ENCODE measurements around the gene RAD18. TPM values are rescaled to one million over a fixed set of nuclear protein-coding genes. Genes with fewer than 3 reads are reported as not detected.

Gene RAD18
- total RNA-seq, 4 donors from 2014 or later: 4.7 to 15.6 (median 8.5) TPM

DNA sequence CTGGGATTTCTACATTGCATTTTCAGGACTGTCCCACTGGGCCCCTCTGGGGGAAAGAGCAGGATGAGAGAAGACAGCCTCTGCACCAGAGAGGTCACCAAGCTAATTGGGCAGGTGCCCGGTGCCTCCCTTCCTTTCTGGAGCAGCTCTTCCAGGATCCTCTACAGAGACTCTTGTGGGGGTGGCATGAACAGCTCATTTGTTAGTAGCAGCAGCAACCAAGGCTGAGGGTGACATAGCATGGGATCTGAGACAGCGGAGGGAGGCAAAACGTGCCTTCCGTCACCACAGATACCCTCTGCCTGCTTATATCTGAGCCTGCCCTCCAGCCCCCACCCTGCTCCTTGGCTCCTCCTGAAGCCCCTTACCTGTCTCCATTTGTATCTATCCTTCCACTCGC is 110.8 kb downstream of the RAD18 start:
- DNase-seq (ENCODE audit: low spot score in 2 of 2): no peak
- Histone ChIP-seq H3K27me3 (no peaks in the 10 kb centered on the region), H3K27ac (no peak overlapping the region), H3K4me3 (no peak overlapping the region), H3K36me3 (no peaks in the 10 kb centered on the region), H3K4me1 (no peaks in the 10 kb centered on the region), H3K9me3 (no peaks in the 10 kb centered on the region)
- 96% methylated on average over 5 of the region's 5 CpGs for WGBS
- TF ChIP-seq CTCF (IDR thresholded peaks at IDR 0.05): no peak
- no peak for TF ChIP-seq EP300 (IDR thresholded peaks at IDR 0.05)
- TF ChIP-seq POLR2A (IDR thresholded peaks at IDR 0.05): no peak
- no peak for TF ChIP-seq POLR2AphosphoS5 (IDR thresholded peaks at IDR 0.05)

- H3K36me3 ChIP-seq: no peaks in the 10 kb centered on the region
- no peak overlapping the region for H3K27ac ChIP-seq
- WGBS: 78% methylated on average over 4 of the region's 4 CpGs
Measured at GRCh38 chr3:8851703-8852102, 111.6 kb downstream of the RAD18 start.

GRCh38 chr3:8848696-8849131 is 114.6 kb downstream of the RAD18 start:
- Histone ChIP-seq H3K27ac (no peak overlapping the region), H3K4me1 (no peaks in the 10 kb centered on the region)
- DNase-seq (ENCODE audit: low spot score in 2 of 2): no peak

More at GRCh38 chr3:8851703-8852102, 111.6 kb downstream of the RAD18 start:
- Histone ChIP-seq H3K27me3 (no peaks in the 10 kb centered on the region), H3K9me3 (no peaks in the 10 kb centered on the region), H3K4me1 (no peaks in the 10 kb centered on the region), H3K4me3 (no peak overlapping the region)
- no peak for TF ChIP-seq POLR2AphosphoS5 (IDR thresholded peaks at IDR 0.05)
- no peak for TF ChIP-seq POLR2A (IDR thresholded peaks at IDR 0.05)
- no peak for TF ChIP-seq EP300 (IDR thresholded peaks at IDR 0.05)
- no peak for TF ChIP-seq CTCF (IDR thresholded peaks at IDR 0.05)
- DNase-seq (ENCODE audit: low spot score in 2 of 2): no peak

GRCh38 chr3:8847317-8847716 is 116.0 kb downstream of the RAD18 start:
- Histone ChIP-seq H3K27ac (no peak overlapping the region), H3K4me1 (no peaks in the 10 kb centered on the region), H3K27me3 (no peaks in the 10 kb centered on the region), H3K36me3 (no peaks in the 10 kb centered on the region), H3K4me3 (no peak overlapping the region), H3K9me3 (no peaks in the 10 kb centered on the region)
- no peak for DNase-seq (ENCODE audit: low spot score in 2 of 2)
- TF ChIP-seq EP300 (IDR thresholded peaks at IDR 0.05): no peak
- TF ChIP-seq CTCF (IDR thresholded peaks at IDR 0.05): no peak
- no peak for TF ChIP-seq POLR2A (IDR thresholded peaks at IDR 0.05)
- 97% methylated on average over 7 of the region's 7 CpGs for WGBS

More at GRCh38 chr3:8848696-8849131, 114.6 kb downstream of the RAD18 start:
- Histone ChIP-seq H3K4me3 (no peak overlapping the region), H3K27me3 (no peaks in the 10 kb centered on the region), H3K36me3 (no peaks in the 10 kb centered on the region), H3K9me3 (no peaks in the 10 kb centered on the region)
- TF ChIP-seq CTCF (IDR thresholded peaks at IDR 0.05) (no peak), POLR2A (IDR thresholded peaks at IDR 0.05) (no peak), POLR2AphosphoS5 (IDR thresholded peaks at IDR 0.05) (no peak), EP300 (IDR thresholded peaks at IDR 0.05) (no peak)
- 60% methylated on average over 5 of the region's 5 CpGs for WGBS

- TF ChIP-seq POLR2AphosphoS5 (IDR thresholded peaks at IDR 0.05) (no peak), CTCF (IDR thresholded peaks at IDR 0.05) (no peak), POLR2A (IDR thresholded peaks at IDR 0.05) (no peak), EP300 (IDR thresholded peaks at IDR 0.05) (no peak)
- H3K36me3 ChIP-seq: no peaks in the 10 kb centered on the region
- no peak for DNase-seq (ENCODE audit: low spot score in 2 of 2)
- H3K4me3 ChIP-seq: no peak overlapping the region
- no peaks in the 10 kb centered on the region for H3K4me1 ChIP-seq
- H3K27me3 ChIP-seq: no peaks in the 10 kb centered on the region
- WGBS: 61% methylated on average over 2 of the region's 2 CpGs
- H3K27ac ChIP-seq: no peak overlapping the region
- no peaks in the 10 kb centered on the region for H3K9me3 ChIP-seq
Measured at GRCh38 chr3:8846176-8846575, 117.1 kb downstream of the RAD18 start.
